H1 (cell line): ENCODE results near the gene TFAP2C. TPM values are rescaled to one million over a fixed set of nuclear protein-coding genes. Genes with fewer than 3 reads are reported as not detected.

ENCODE experiments used
- PHF8 ChIP-seq: fragments of 200-600 bp; sonication (generic); conservative IDR thresholded peaks from 2 replicates; pipeline ENCODE4 v1.7.1; 2012; ENCODE audit warnings: low read depth, mild to moderate bottlenecking, inconsistent platforms, low read length, moderate library complexity
- POU5F1 ChIP-seq: IDR thresholded peaks from 2 replicates; pipeline ENCODE4 v1.6.1; 2011; ENCODE audit warnings: low read depth, mild to moderate bottlenecking, low read length, moderate library complexity
- RAD21 ChIP-seq, 2 experiments: IDR thresholded peaks in 1 of 2; conservative IDR thresholded peaks in 1 of 2; 2 replicates each; pipeline ENCODE4 v1.6.1; 2011; ENCODE audit warnings: low read depth in 2 of 2, low read length in 2 of 2, improper control_type of control experiment in 1 of 2, inconsistent platforms in 1 of 2, mild to moderate bottlenecking in 1 of 2, moderate library complexity in 1 of 2
- RXRA ChIP-seq: IDR thresholded peaks from 2 replicates; pipeline ENCODE4 v1.6.1; 2011; ENCODE audit warnings: low read depth, mild to moderate bottlenecking, low read length, moderate library complexity; ENCODE audit not compliant: insufficient read depth
- polyA plus RNA-seq, 7 experiments: library from polyadenylated mRNA; depleted of rRNA in 3 of 7; stranded (reverse) in 5 of 7; unstranded in 2 of 7; fragments of >200 nt in 5 of 7; fragments of 200-250 nt in 2 of 7; gene quantifications; 1 replicate in 5 of 7; 2 replicates in 1 of 7; 4 replicates in 1 of 7; pipeline versions ENCODE4 v1.2.1 to v1.2.3, GENCODE V29; 2011 to 2013; ENCODE audit warnings: missing spikeins in 2 of 7, mixed read lengths in 2 of 7
- total RNA-seq: library from RNA; stranded (reverse); fragmentation: NEBNext Ultra II Directional; extraction: Animal tissue kit (Norgen Biotek cat#: 25700); gene quantifications from 2 replicates; pipeline ENCODE4 v1.2.1, GENCODE V29; 2021

TFAP2C gene
- total and polyA plus RNA-seq, 2 of the 8 experiments (the other 6 are each of a cell fraction or from before 2014, with no cell fraction given), result 1.7 to 5.8 TPM

DNA sequence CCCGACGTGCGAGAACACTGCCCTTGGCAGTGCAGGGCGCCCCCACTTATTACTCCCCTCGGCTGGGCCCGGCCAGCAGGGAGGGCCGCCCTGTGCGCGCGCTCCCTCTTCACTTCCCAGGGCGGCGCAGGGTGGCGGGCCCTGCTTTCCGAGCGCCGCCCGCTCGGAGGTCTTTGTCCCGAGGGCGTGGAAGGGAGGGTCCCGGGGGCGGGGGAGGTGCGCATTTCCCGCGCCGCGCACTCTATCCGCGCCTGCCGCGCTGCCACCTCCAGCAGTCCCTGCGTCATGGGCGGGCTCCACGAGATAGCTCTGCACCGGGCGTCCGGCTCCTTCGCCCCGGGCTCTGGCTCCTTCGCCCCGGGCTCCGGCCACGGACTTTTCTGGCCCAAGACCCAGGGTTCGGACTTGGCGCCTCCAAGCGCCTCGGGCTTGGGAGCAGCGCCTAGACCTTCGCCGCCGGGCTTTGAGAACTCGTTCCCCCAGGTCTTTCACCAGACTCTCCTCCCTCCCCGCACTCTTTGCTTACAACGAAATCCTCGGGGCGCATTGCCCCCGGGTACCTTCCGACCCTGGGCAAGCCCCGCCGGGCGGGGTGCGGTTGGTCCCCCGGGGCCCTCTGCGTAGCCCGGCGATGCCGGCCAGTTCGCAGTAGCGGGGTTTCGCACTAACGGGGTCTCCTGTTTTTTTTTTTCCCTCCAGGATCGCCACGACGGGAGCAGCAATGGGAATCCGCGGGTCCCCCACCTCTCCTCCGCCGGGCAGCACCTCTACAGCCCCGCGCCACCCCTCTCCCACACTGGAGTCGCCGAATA is 1.6 kb downstream of the TFAP2C start (continued):
- no peak for TF ChIP-seq RAD21 (IDR thresholded peaks at IDR 0.05 in 1 of 2, conservative IDR thresholded peaks at IDR 0.05 in 1 of 2; ENCODE audit: low read depth in 2 of 2, low read length in 2 of 2)
- peak; percentile 0 for TF ChIP-seq PHF8
- TF ChIP-seq RXRA, result no peak
- no peak for TF ChIP-seq POU5F1
